ENCODE data around the gene LEAP2.

- TF ChIP-seq, protein P1, sequence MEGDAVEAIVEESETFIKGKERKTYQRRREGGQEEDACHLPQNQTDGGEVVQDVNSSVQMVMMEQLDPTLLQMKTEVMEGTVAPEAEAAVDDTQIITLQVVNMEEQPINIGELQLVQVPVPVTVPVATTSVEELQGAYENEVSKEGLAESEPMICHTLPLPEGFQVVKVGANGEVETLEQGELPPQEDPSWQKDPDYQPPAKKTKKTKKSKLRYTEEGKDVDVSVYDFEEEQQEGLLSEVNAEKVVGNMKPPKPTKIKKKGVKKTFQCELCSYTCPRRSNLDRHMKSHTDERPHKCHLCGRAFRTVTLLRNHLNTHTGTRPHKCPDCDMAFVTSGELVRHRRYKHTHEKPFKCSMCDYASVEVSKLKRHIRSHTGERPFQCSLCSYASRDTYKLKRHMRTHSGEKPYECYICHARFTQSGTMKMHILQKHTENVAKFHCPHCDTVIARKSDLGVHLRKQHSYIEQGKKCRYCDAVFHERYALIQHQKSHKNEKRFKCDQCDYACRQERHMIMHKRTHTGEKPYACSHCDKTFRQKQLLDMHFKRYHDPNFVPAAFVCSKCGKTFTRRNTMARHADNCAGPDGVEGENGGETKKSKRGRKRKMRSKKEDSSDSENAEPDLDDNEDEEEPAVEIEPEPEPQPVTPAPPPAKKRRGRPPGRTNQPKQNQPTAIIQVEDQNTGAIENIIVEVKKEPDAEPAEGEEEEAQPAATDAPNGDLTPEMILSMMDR (IDR thresholded peaks at IDR 0.05), result no peak
- TF ChIP-seq POLR2A (IDR thresholded peaks at IDR 0.05) (no peak), POLR2AphosphoS5 (IDR thresholded peaks at IDR 0.05) (no peak), EP300 (IDR thresholded peaks at IDR 0.05) (no peak)
Observed at GRCh38 chr5:132868754-132869153, 4.7 kb upstream of the LEAP2 start.
